GM23248 (cell line): ENCODE data around the gene TLE6. TPM values are rescaled to one million over a fixed set of nuclear protein-coding genes. Genes with fewer than 3 reads are reported as not detected.

Source experiments
- DNase-seq: peaks from one replicate; pipeline ENCODE4 v3.0.0-alpha.2; 2015
- H2AFZ ChIP-seq: fragments of 200-600 bp; sonication (generic); 2 replicates; pipeline ENCODE4 v1.6.1; 2016; ENCODE audit warnings: antibody characterized with exemption
- H3F3A ChIP-seq: fragments of 200-600 bp; sonication (generic); 2 replicates; pipeline ENCODE4 v1.6.1; 2016; ENCODE audit warnings: mild to moderate bottlenecking, antibody characterized with exemption, mixed run types; ENCODE audit not compliant: insufficient read depth
- H3K27ac ChIP-seq: fragments of 200-600 bp; sonication (generic); 2 replicates; pipeline ENCODE4 v1.5.1; 2016; ENCODE audit warnings: mild to moderate bottlenecking
- H3K27me3 ChIP-seq: fragments of 200-600 bp; sonication (generic); replicated peaks from 2 replicates; pipeline ENCODE4 v1.6.1; 2016; ENCODE audit warnings: mild to moderate bottlenecking; ENCODE audit not compliant: insufficient read depth
- H3K36me3 ChIP-seq: fragments of 200-600 bp; sonication (generic); 2 replicates; pipeline ENCODE4 v1.6.1; 2016; ENCODE audit warnings: low read depth, mild to moderate bottlenecking
- H3K4me1 ChIP-seq: fragments of 200-600 bp; sonication (generic); 2 replicates; pipeline ENCODE4 v1.6.1; 2016; ENCODE audit warnings: mild to moderate bottlenecking; ENCODE audit not compliant: insufficient read depth
- H3K4me2 ChIP-seq: fragments of 200-600 bp; sonication (generic); one replicate; pipeline ENCODE4 v1.6.1; 2016; ENCODE audit warnings: mild to moderate bottlenecking; ENCODE audit not compliant: unreplicated experiment
- H3K4me3 ChIP-seq: fragments of 200-600 bp; sonication (generic); 2 replicates; pipeline ENCODE4 v1.5.1; 2016; ENCODE audit warnings: mild to moderate bottlenecking
- H3K79me2 ChIP-seq: fragments of 200-600 bp; sonication (generic); 2 replicates; pipeline ENCODE4 v1.6.1; 2016; ENCODE audit warnings: mild to moderate bottlenecking; ENCODE audit not compliant: insufficient read depth
- H3K9ac ChIP-seq: fragments of 200-600 bp; sonication (generic); 2 replicates; pipeline ENCODE4 v1.6.1; 2016; ENCODE audit warnings: mild to moderate bottlenecking
- H3K9me2 ChIP-seq: fragments of 200-600 bp; sonication (generic); 2 replicates; pipeline ENCODE4 v1.6.1; 2016; ENCODE audit warnings: mixed run types, mild to moderate bottlenecking, moderate library complexity; ENCODE audit not compliant: insufficient read depth
- H3K9me3 ChIP-seq: fragments of 200-600 bp; sonication (generic); one replicate; pipeline ENCODE4 v1.6.1; 2017; ENCODE audit warnings: low read depth
- H4K20me1 ChIP-seq: fragments of 200-600 bp; sonication (generic); 2 replicates; pipeline ENCODE4 v1.6.0; 2016; ENCODE audit not compliant: insufficient read depth
- EZH2 ChIP-seq: fragments of 200-600 bp; sonication (generic); IDR thresholded peaks from 2 replicates; pipeline ENCODE4 v1.6.1; 2018; ENCODE audit warnings: antibody characterized with exemption, mild to moderate bottlenecking; ENCODE audit not compliant: insufficient read depth, poor library complexity, severe bottlenecking
- EZH2phosphoT487 ChIP-seq: fragments of 200-600 bp; sonication (generic); IDR thresholded peaks from 2 replicates; pipeline ENCODE4 v1.6.1; 2018; ENCODE audit warnings: antibody characterized with exemption, moderate library complexity, mild to moderate bottlenecking, low read depth; ENCODE audit not compliant: insufficient read depth
- WGBS, 2 experiments: methylation state at CpG; one replicate each; pipeline ENCODE4 v1.1.6; 2015 to 2017; ENCODE audit warnings: low lambda C conversion rate in 2 of 2, low coverage in 1 of 2; ENCODE audit errors: missing lambda C conversion rate in 2 of 2; 5-methylcytosine and 5-hydroxymethylcytosine counted together
- in situ Hi-C: fragments of 300-500 bp; cut with MboI; formaldehyde crosslinking; loops from 2 replicates; pipeline ENCODE4 v1.15.0; 2020
- polyA plus RNA-seq: library from polyadenylated mRNA; unstranded; fragments of >200 nt; fragmentation: Nextera tagmentation; extraction: Ambion mirVana; gene quantifications from 2 replicates; pipeline ENCODE4 v1.2.1, GENCODE V29; 2016
- total RNA-seq: library from RNA; depleted of rRNA; stranded (reverse); fragments of >200 nt; shearing (Covaris generic); gene quantifications from 2 replicates; pipeline ENCODE4 v1.2.3, GENCODE V29; 2014

TLE6 gene
- total and polyA plus RNA-seq, 2 experiments from 2014 or later, result 0.21 to 0.65 TPM

DNA sequence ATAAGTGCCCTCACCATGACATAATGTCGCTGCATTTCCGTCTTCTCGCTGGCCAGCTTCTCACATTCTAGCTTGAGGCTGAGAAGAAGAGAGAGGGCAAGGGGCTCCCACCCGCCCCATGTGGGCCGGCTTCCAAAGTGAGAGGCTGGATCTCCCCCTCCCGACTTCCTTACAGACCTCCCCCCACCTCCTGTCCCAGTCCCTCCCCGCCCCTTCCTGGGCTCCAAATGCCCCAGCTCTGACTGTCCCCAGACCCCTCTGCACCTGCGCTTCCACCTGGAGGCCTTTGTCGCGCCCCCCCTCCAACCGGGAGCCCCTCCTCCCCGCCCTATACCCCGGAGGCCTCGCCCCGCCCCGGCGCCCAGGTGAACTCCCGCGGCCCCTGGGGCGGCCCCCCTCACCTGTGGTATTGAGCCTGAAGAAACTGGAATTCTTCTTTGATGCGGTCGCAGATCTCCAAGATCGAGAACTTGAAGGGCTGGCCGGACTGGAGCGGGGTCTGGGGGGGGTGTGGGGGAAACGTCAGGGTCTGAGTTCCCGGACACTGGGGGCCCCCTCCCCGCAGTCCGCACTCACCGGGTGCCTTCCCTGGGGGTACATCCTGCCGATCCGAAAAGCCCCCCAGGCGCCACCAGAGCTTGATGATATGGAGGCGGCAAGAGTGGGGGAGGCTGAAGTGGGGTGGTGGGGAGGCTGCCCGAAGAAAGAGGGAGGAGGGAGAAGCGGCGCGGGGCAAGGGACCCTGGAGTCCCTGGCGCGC, 51.1 kb downstream of the TLE6 start:
- DNase-seq, result no peak
- peak overlapping the region; percentile 62 for H3K4me2 ChIP-seq
- H3K9me2 ChIP-seq, result no peaks in the 10 kb centered on the region
- H3K36me3 ChIP-seq, result no peaks in the 10 kb centered on the region
- H3K4me1 ChIP-seq, result no peaks in the 10 kb centered on the region
- peak overlapping the region; percentile 75 for H3K4me3 ChIP-seq
- peak overlapping the region; percentile 83 for H2AFZ ChIP-seq
- no peaks in the 10 kb centered on the region for H3K79me2 ChIP-seq
- no peaks in the 10 kb centered on the region for H3K27me3 ChIP-seq
- H3K27ac ChIP-seq, result no peak overlapping the region
- TF ChIP-seq EZH2phosphoT487 (no peak), EZH2 (no peak)
- in situ Hi-C loops, result no loop called here
- peak overlapping the region; percentile 63; the same call in 1 of the 2 replicates for H3K9ac ChIP-seq
- H3K9me3 ChIP-seq, result no peaks in the 10 kb centered on the region
- H3F3A ChIP-seq, result 0 out of 2 replicates have a peak, but pooled peaks cover 4% of the 10 kb centered on the region
- WGBS, 2 experiments, result 15 to 20% methylated on average over 18 to 40 of the region's 40 CpGs
- H4K20me1 ChIP-seq, result no peaks in the 10 kb centered on the region

GRCh38 chr19:3029065-3029923, 51.9 kb downstream of the TLE6 start, which contains the start of gene TLE2:
Gene TLE2, minus strand, starts transcription at chr19:3029280. Its CDS starts 376 bp downstream, at chr19:3028904.
- Histone ChIP-seq H3K4me3 (peak within 1 kb of the TSS; percentile 75), H3K4me2 (peak within 1 kb of the TSS; percentile 65)
- WGBS, 2 experiments, result 5 to 13% methylated on average over 6 to 47 of the region's 85 CpGs

DNA sequence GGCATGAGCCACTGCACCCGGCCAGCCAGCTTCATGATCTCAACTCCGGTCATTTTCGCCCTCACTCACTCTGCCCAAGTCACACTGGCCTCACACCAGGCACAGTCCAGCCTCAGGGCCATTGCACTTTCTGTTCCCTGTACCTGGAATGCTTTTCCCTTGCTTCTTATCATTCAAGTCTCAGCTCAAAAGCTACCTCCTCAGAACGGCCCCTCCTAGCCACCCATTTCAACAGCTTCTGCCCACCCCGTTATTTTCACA, 54.2 kb downstream of the TLE6 start:
- Histone ChIP-seq H3K9ac (no peak overlapping the region), H3K27ac (no peak overlapping the region), H3K9me2 (no peaks in the 10 kb centered on the region), H3F3A (0 out of 2 replicates have a peak, but pooled peaks cover 4% of the 10 kb centered on the region), H4K20me1 (no peaks in the 10 kb centered on the region), H3K9me3 (no peaks in the 10 kb centered on the region), H3K79me2 (no peaks in the 10 kb centered on the region), H3K4me3 (no peak overlapping the region), H3K4me1 (peaks cover 6% of the 10 kb centered on the region), H3K27me3 (no peaks in the 10 kb centered on the region), H3K4me2 (no peak overlapping the region), H2AFZ (no peak overlapping the region), H3K36me3 (no peaks in the 10 kb centered on the region)
- no peak for DNase-seq
- TF ChIP-seq EZH2phosphoT487 (no peak), EZH2 (no peak)
- in situ Hi-C loops, result no loop called here
- 64% methylated on average over 5 of the region's 5 CpGs for WGBS, 2 experiments

More at GRCh38 chr19:3029065-3029923, 51.9 kb downstream of the TLE6 start, which contains the start of gene TLE2:
- Histone ChIP-seq H4K20me1 (no peaks in the 10 kb centered on the region), H3K27ac (no peak within 1 kb of the TSS), H3K27me3 (no peaks in the 10 kb centered on the region), H3K79me2 (no peaks in the 10 kb centered on the region), H3K9me3 (no peaks in the 10 kb centered on the region), H3K9ac (peak within 1 kb of the TSS; percentile 63; the same call in 1 of the 2 replicates), H3F3A (0 out of 2 replicates have a peak, but pooled peaks cover 4% of the 10 kb centered on the region), H3K9me2 (no peaks in the 10 kb centered on the region), H2AFZ (peak within 1 kb of the TSS; percentile 83), H3K36me3 (no peaks in the 10 kb centered on the region), H3K4me1 (no peaks in the 10 kb centered on the region)
- DNase-seq, result peak; percentile 38
- in situ Hi-C loops, result no loop called here
- no peak for TF ChIP-seq EZH2
- no peak for TF ChIP-seq EZH2phosphoT487

DNA sequence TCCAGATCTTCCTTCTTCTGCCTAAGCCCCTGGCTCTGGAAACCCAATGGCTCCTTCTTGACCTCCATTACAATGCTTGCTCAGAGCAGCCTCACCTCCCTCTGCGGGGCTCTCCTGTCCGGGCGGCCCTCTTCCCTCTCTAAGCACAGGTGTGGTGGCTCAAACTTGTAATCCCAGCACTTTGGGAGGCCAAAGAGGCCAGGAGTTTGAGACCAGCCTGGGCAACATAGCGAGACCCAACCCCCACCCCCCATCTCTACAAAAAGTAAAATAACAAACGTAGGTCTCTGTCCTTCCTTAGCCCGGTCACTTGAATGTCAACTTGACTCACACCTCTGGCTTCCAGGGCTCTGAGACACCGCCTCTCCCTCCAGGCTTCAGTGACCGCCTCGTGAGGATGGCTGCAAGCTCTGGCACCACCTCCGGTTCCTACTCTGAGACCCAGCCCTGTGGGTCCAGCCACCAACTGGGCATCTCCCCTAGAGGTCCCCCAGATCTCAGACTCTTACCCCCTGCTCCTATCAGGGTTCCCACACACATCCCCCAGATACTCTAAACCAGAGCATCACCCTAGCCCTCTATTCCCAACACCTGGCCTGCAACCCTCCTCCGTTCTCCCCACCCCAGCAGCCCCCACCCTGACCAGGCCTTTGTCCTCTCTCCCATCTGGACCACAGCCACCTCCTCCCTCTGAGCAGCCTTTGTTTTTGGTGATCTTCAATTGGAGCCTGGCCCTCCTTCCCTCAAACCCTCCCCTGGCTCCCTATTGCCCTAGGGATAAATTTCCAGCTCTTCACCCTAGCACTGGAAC, 56.4 kb downstream of the TLE6 start:
- WGBS, 2 experiments, result 82 to 83% methylated on average over 10 to 11 of the region's 11 CpGs
- no peak for DNase-seq

More for the DNA sequence above, 56.4 kb downstream of the TLE6 start:
- no peak overlapping the region for H3K4me2 ChIP-seq
- no peak overlapping the region for H3K9ac ChIP-seq
- H3K36me3 ChIP-seq, result no peaks in the 10 kb centered on the region
- H4K20me1 ChIP-seq, result no peaks in the 10 kb centered on the region
- no peaks in the 10 kb centered on the region for H3K9me3 ChIP-seq
- H3K9me2 ChIP-seq, result no peaks in the 10 kb centered on the region
- H3K4me3 ChIP-seq, result no peak overlapping the region
- 0 out of 2 replicates have a peak, but pooled peaks cover 4% of the 10 kb centered on the region for H3F3A ChIP-seq
- no peaks in the 10 kb centered on the region for H3K27me3 ChIP-seq
- in situ Hi-C loops, result no loop called here
- peaks cover 6% of the 10 kb centered on the region for H3K4me1 ChIP-seq
- no peaks in the 10 kb centered on the region for H3K79me2 ChIP-seq
- TF ChIP-seq EZH2phosphoT487 (no peak), EZH2 (no peak)
- H2AFZ ChIP-seq, result peak overlapping the region; percentile 98; the same call in 1 of the 2 replicates
- no peak overlapping the region for H3K27ac ChIP-seq
